Activated CD8-positive, alpha-beta T cell treated with anti-CD3 and anti-CD28 coated beads for 36 hours (primary cell): ENCODE data around the gene KRT6A. TPM values are rescaled to one million over a fixed set of nuclear protein-coding genes. Genes with fewer than 3 reads are reported as not detected.

ENCODE experiments used
- ATAC-seq: fragments of 200-7000 bp; cut with Tn5 transposase; one replicate; pipeline ENCODE4 v1.10.0; 2021; ENCODE audit warnings: mild to moderate bottlenecking, moderate library complexity
- CTCF ChIA-PET: fragments of 350-600 bp; sonication (Branson Sonifier 250); formaldehyde crosslinking; loops from one replicate; lab custom pipeline; 2021; ENCODE audit warnings: antibody characterized with exemption; lab: Charles Lee
- POLR2A ChIA-PET: fragments of 350-600 bp; sonication (Branson Sonifier 250); formaldehyde crosslinking; loops from one replicate; lab custom pipeline; 2021; ENCODE audit warnings: antibody characterized with exemption; lab: Charles Lee
- DNase-seq: peaks from one replicate; pipeline ENCODE4 v3.0.0-alpha.2; 2020
- H3K27ac Mint-ChIP-seq: one replicate; pipeline ENCODE4 v1.8.0; 2021; ENCODE audit warnings: mild to moderate bottlenecking, mixed read lengths
- H3K27me3 Mint-ChIP-seq: one replicate; pipeline ENCODE4 v1.8.0; 2021; ENCODE audit warnings: mixed read lengths
- H3K36me3 Mint-ChIP-seq: one replicate; pipeline ENCODE4 v1.8.0; 2021; ENCODE audit warnings: low read depth, mixed read lengths
- H3K4me1 Mint-ChIP-seq: one replicate; pipeline ENCODE4 v1.8.0; 2021; ENCODE audit warnings: low read depth, mixed read lengths
- H3K4me3 Mint-ChIP-seq: one replicate; pipeline ENCODE4 v1.8.0; 2021; ENCODE audit warnings: mild to moderate bottlenecking, moderate library complexity, mixed read lengths
- H3K9me3 Mint-ChIP-seq: one replicate; pipeline ENCODE4 v1.8.0; 2021; ENCODE audit warnings: mixed read lengths
- intact Hi-C: fragments of 100-400 bp; cut with micrococcal nuclease; formaldehyde crosslinking; loops from one replicate; pipeline ENCODE4 v1.10.0; 2022
- total RNA-seq, 2 experiments: library from RNA; stranded (reverse); gene quantifications; one replicate each; pipeline ENCODE4 v1.2.3, GENCODE V29; 2021
- TF ChIP-seq, protein P1 (sequence below): fragments of 200-600 bp; IDR thresholded peaks from one replicate; pipeline ENCODE4 v1.8.0; 2022; ENCODE audit warnings: antibody characterized with exemption, mild to moderate bottlenecking

Gene KRT6A
- total RNA-seq, 2 experiments from 2014 or later = not detected

DNA sequence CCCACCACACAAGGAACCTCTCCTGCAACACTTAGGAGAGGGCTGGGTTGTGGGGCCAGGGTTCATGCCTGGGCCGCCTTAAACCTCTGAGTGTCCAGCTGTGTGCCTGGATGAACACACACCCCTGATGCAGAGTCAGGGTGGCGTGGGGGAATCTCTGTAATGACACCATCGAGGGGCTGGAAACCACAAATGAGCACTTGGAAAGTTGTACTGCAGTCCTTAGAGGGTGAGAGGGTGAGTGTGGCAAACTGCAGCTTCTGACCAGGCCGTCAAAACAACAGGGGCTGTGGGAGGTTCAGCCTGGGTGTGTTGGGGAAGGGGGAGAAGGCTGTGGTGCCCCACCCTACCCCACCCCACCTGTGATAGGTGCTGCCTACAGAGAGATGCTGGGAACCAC is 39.6 kb upstream of the KRT6A start:
- ChIA-PET CTCF (interaction anchor here (0.8 kb wide), 1 partner anchor 137 kb away, joined by 3 read pairs; no protein-coding TSS in a partner anchor), POLR2A (no interaction called here)
- ATAC-seq (no peak), DNase-seq (no peak)
- intact Hi-C loops = no loop called here
- Mint-ChIP-seq H3K36me3 (no peaks in the 10 kb centered on the region), H3K4me3 (no peak overlapping the region), H3K9me3 (no peaks in the 10 kb centered on the region), H3K4me1 (no peaks in the 10 kb centered on the region), H3K27ac (no peak overlapping the region), H3K27me3 (no peaks in the 10 kb centered on the region)
- TF ChIP-seq, protein P1, sequence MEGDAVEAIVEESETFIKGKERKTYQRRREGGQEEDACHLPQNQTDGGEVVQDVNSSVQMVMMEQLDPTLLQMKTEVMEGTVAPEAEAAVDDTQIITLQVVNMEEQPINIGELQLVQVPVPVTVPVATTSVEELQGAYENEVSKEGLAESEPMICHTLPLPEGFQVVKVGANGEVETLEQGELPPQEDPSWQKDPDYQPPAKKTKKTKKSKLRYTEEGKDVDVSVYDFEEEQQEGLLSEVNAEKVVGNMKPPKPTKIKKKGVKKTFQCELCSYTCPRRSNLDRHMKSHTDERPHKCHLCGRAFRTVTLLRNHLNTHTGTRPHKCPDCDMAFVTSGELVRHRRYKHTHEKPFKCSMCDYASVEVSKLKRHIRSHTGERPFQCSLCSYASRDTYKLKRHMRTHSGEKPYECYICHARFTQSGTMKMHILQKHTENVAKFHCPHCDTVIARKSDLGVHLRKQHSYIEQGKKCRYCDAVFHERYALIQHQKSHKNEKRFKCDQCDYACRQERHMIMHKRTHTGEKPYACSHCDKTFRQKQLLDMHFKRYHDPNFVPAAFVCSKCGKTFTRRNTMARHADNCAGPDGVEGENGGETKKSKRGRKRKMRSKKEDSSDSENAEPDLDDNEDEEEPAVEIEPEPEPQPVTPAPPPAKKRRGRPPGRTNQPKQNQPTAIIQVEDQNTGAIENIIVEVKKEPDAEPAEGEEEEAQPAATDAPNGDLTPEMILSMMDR = no peak

DNA sequence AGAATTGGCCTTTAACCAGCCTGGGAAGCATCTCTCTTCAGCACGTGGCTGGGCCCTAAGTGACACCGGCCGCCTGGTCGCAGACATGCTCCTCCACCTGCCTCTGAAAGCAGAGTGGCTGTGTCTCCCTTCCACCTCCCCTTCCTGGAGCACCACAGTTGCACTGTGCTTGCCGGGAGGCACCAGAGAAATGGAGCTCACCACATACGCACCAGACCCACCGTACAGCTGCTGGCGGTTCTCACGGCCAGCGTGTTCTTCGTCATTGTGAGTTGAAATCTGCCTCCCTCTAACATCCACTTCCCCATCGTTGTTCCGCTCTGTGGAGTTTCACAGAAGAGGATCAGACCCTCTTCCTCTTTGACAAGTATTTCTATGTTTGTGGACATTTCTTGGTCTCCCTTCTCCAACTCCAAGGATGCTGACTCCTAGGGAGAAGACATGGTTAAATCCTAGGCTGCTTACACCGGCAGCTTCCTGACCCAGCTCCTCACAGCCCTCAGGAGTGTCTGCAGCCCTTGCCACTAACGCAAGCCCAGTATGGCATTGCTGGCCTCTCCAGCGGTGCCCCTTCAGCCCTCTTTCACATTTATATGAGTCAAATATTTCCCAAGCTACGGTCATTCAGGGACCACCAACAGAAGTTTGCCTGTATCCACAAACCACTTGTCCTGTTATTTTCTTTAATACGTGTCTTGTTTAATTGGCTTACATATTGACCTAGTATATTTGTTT is 38.7 kb upstream of the KRT6A start:
- ATAC-seq (no peak), DNase-seq (no peak)
- Mint-ChIP-seq H3K27ac (no peak overlapping the region), H3K4me3 (no peak overlapping the region), H3K27me3 (no peaks in the 10 kb centered on the region), H3K9me3 (no peaks in the 10 kb centered on the region), H3K4me1 (peaks cover 1% of the 10 kb centered on the region), H3K36me3 (no peaks in the 10 kb centered on the region)
- TF ChIP-seq, protein P1 = no peak
- intact Hi-C loops = no loop called here
- ChIA-PET CTCF (interaction anchor here (0.8 kb wide), 1 partner anchor 136 kb away, joined by 3 read pairs; no protein-coding TSS in a partner anchor), POLR2A (no interaction called here)

DNA sequence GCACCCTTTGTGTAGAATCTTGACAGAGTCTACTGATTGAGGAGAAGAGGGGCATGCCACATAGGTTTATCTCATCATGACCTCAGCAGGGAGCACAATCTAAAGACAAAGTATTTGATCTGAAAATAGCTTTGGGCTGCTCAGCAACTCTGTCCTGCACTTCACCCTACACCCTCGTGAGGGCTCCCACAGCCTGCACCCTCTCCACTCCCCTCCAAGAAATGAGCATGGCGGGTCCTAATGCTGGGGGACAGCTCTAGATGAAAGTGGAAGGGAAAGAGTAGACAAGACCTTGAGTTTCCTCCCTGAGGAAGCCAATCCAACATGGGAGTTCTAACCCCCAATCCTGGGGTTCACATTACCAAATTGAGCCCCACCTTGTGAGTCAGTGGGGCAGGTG is 37.8 kb upstream of the KRT6A start:
- no peak overlapping the region for H3K27ac Mint-ChIP-seq
- no peaks in the 10 kb centered on the region for H3K27me3 Mint-ChIP-seq
- CTCF ChIA-PET = no interaction called here
- no peak overlapping the region for H3K4me3 Mint-ChIP-seq
- ATAC-seq (no peak), DNase-seq (no peak)
- peaks cover 5% of the 10 kb centered on the region for H3K4me1 Mint-ChIP-seq
- no peaks in the 10 kb centered on the region for H3K9me3 Mint-ChIP-seq
- H3K36me3 Mint-ChIP-seq = no peaks in the 10 kb centered on the region
- TF ChIP-seq, protein P1 = no peak
- intact Hi-C loops = no loop called here
- POLR2A ChIA-PET = no interaction called here

DNA sequence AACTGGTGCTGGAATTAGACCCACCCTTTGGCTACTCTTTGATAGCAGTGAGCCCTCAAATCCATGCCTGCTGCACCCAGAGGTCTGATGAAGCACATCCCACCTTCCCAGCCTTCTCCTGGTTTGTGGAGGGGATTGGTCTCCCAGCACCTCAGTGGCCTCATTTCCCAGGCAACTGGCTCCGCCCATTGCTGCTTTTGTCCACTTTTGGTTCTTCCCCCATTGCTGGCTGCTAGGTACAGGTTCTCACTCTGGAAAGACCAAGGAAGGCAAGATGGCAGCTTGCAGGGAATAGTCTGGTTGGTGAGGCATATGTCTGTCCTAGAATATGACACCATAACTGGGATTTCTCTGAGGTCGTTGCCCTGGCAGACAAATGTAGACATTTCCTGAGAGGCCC is 37.3 kb upstream of the KRT6A start:
- H3K27ac Mint-ChIP-seq = no peak overlapping the region
- POLR2A ChIA-PET = no interaction called here
- DNase-seq = no peak
- intact Hi-C loops = no loop called here
- TF ChIP-seq, protein P1 = no peak
- H3K9me3 Mint-ChIP-seq = no peaks in the 10 kb centered on the region
- H3K27me3 Mint-ChIP-seq = no peaks in the 10 kb centered on the region
- no peaks in the 10 kb centered on the region for H3K36me3 Mint-ChIP-seq
- H3K4me1 Mint-ChIP-seq = peaks cover 5% of the 10 kb centered on the region
- CTCF ChIA-PET = no interaction called here
- no peak for ATAC-seq
- H3K4me3 Mint-ChIP-seq = no peak overlapping the region

DNA sequence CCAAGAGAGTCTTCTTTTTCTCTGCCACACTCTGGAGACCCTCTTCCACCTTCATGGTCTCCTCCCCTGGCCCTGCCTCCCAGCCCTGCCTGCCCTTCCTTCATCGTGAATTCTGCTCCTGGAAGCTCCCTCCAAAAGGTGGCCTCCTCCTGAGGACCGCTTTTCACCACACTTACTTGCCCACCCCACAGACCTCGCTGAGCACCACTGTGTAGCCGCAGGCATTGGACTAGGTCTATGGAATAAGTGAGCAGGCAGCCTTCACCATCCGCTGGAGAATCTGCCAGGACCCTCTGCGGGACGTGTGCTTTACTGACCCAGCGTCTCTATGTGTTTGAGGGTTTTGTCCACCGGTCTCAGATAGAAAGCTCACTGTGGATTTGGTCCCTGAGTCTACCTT is 36.8 kb upstream of the KRT6A start:
- no peak for ATAC-seq
- intact Hi-C loops = no loop called here
- H3K27ac Mint-ChIP-seq = no peak overlapping the region
- ChIA-PET POLR2A (no interaction called here), CTCF (no interaction called here)
- no peak for DNase-seq
- TF ChIP-seq, protein P1 = no peak
- no peak overlapping the region for H3K4me3 Mint-ChIP-seq
- no peaks in the 10 kb centered on the region for H3K9me3 Mint-ChIP-seq
- peaks cover 5% of the 10 kb centered on the region for H3K4me1 Mint-ChIP-seq
- no peaks in the 10 kb centered on the region for H3K36me3 Mint-ChIP-seq
- no peaks in the 10 kb centered on the region for H3K27me3 Mint-ChIP-seq
